Subcutaneous adipose tissue (tissue), 4 donors: ENCODE data around the gene MCC. TPM values are rescaled to one million over a fixed set of nuclear protein-coding genes. Genes with fewer than 3 reads are reported as not detected.

Experiments used
- total RNA-seq, 4 donors: library from RNA; depleted of rRNA; stranded (reverse); fragments of >200 nt; gene quantifications; one replicate each; pipeline ENCODE4 v1.1.0, GENCODE V29; 2016
- TF ChIP-seq, protein P1 (sequence below): fragments of 450-650 bp; IDR thresholded peaks from one replicate; pipeline ENCODE4 v1.5.1; 2016; ENCODE audit warnings: low read depth, mild to moderate bottlenecking, control low read depth, antibody characterized with exemption, moderate library complexity

MCC gene
- total RNA-seq, 4 donors from 2014 or later = 15.0 to 57.3 (median 23.7) TPM

DNA sequence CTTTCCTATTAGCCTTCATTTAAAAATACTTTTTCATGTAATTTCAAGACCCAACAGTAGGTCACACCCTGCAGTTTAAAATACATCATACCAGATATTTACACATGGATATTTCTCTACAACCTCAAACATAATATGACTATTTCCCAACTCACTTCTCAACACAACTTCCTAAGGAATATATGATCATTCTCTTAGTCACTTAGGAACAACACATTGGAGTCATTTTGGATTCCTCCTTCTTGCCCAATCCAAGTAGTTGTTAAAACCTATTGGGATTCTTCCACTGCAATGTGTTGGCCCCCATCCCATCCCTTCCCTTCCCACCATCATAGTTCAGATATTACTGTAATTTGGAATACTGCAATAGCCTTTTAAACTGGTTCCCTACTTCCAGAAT lies 366.2 kb downstream of the MCC start:
- TF ChIP-seq, protein P1, sequence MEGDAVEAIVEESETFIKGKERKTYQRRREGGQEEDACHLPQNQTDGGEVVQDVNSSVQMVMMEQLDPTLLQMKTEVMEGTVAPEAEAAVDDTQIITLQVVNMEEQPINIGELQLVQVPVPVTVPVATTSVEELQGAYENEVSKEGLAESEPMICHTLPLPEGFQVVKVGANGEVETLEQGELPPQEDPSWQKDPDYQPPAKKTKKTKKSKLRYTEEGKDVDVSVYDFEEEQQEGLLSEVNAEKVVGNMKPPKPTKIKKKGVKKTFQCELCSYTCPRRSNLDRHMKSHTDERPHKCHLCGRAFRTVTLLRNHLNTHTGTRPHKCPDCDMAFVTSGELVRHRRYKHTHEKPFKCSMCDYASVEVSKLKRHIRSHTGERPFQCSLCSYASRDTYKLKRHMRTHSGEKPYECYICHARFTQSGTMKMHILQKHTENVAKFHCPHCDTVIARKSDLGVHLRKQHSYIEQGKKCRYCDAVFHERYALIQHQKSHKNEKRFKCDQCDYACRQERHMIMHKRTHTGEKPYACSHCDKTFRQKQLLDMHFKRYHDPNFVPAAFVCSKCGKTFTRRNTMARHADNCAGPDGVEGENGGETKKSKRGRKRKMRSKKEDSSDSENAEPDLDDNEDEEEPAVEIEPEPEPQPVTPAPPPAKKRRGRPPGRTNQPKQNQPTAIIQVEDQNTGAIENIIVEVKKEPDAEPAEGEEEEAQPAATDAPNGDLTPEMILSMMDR = no peak

DNA sequence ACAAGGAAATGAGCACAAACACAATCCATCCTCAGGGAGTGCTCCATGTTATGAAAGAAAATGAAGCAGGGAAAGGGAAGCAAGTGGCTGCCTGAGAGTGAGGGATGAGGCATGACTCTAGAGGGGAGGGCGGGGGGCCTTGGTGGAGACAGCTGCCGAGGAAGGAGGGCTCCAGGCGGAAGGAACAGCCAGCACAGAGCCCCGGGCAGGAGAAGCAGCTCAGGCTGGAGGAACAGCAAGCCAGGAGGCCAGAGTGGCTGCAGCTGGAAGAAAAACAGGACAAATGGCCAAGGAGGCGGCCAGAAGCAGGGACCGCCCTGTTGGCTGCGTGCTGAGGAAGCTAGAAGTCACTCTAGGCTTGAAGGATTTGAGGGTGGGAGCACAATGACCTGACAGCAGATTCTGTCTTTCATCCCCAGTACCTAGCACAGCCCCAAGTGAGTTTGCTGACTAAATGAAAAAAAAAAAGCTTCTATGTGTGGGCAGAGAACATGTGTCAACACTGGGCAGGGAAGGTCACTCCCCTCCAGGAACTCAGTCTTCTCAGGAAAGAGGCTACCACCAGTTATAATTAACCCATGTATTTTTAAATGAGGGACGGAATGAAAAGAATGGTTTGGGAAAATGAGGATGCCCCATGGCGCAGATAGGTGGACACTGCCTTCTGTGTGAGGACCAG lies 368.9 kb downstream of the MCC start:
- TF ChIP-seq, protein P1 = no peak

DNA sequence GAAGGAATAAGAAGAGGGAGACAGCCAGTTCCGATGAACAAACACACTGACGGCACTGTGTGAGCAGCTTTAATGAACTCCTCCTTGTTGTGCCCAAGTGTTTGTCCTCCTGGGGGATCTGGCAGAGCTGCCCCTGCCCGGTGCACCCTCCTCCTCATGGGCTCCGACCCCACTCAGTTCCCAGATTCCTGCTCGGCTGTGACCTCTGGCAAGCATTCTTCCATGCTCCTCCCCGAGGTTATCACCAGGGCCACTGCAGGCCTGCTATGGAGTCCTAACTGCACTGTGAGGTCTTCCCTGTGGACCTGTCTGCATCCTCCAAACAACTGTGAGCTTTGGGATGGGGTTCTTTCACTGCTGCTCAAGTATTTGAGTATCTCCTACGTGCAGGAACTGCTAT lies 369.5 kb downstream of the MCC start:
- TF ChIP-seq, protein P1 = no peak

DNA sequence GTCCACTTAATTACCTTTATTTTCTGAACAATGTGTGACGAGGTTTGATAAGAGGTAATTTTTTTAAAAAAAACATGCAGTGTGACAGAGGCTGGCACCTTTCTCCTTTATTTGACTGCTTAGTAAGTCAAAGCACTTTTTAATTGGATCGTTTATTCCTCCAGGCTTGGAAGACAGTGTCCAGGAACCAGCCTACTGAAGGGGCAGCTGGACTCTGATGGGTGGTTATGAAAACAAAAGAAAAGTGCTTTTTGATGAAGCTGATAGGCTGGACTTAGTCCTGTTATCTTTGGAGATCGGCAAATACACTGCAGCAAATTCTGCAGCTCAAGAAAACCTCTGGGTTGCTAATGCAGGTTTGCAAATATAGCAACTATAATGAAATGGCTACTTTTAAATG lies 370.0 kb downstream of the MCC start:
- TF ChIP-seq, protein P1 = no peak

DNA sequence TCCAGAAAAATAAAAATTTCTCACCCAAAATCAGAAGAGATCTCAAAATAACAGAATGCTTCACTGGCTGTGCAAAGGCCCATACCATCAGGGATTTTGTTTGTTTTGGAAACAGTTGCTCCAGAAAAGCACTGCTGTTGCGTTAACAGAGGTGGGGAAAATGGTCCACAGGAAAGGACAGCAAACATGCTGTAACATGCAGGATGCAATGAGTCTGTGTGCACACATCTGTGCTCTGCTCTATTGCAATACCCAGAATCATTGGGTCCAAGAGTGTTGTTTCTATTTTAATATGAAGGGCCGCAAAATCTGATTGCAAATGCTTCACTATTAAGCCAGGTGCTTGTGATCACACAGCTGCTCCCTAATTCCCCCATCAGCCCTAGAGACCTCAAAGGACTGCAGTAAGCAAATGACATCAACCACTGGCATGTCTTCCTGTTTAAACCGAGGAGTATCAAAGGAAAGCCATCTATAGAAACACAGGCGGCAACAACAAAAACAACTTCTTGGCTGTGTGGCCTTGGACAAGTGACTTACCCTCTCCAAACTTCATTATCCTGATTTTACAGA lies 370.6 kb downstream of the MCC start:
- TF ChIP-seq, protein P1 = no peak

DNA sequence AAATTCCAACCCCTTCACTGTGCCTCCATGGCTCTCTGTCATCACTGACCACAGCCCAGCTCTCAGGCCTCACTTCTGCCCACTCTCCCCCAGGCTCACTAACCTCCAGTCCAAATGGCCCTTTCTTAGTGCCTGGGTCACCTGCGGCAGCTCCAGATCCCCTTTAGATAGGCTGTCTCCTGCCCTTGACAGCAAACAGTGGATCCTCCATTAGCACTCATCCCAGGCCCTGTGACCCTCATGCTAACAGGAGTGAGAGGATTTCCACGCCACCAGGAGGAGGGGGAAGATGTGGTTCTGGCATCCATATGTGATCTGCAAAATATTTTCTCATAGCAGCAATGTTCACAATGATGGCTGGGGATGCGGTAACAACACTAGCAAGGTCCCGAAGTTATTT lies 372.3 kb downstream of the MCC start:
- TF ChIP-seq, protein P1 = no peak

DNA sequence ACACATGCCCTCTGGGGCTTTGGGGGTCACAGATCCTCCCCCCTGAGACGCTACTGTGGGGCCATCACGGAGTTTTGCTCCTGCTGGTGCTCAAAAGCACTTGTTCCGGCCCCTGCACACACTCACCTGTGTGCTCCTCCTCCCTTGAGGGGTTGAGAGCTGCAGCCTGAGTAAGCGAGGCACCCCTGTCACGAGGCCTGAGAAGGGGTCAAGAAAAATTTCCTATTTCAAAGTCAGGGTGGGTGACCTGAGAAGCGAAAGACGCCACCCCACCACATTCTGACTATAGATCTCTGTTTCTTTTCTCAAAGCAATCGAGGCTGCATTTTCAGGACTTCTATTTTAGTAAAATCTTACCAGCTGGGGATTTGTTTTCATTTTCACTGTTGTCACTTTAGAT lies 373.2 kb downstream of the MCC start:
- TF ChIP-seq, protein P1 = no peak
